ENCODE data around the gene PLP1.
"Not testable (repeated sequence)": the region's sequence is repeated elsewhere in the genome, so short reads cannot be mapped to it uniquely, and the experiment has no call there.

The PLP1 gene

DNA sequence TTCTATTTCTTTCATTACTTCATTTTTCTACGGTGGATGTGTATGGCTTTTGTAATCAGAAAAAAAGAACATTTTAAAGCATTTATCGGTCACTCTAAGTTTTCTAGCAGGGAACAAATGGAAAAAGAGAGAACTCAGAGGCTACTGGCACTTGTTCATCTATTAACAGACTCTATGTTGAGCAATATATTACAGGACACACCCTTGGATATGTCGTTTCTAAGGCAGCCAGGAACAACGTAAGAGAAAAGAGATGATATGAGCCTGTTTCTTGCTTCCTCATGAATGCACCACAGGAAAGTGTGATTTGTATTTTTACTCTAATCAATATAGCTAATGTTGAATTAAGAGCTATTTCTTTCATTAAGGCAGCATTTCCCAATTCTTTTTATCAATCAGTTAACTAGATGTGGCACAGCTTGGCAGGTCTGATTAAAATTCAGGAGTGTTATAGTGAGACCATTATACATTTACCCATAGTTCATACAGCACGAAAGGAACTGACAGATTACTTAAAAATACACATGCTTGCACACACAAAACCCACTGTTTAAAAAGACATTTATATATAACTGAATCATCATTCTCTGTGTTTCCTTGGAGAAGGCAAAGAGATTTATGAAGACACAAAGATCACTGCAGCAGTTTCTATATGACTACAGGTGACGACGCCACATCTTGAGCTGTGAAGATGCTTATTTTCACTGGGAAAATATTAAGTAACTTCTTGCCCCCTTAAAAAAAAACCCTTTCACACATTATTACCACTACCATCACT is 42.4 kb downstream of the PLP1 start:
- no peak for ATAC-seq
- TF ChIP-seq RARB (CRISPR knock-in tag; IDR thresholded peaks at IDR 0.05) (no peak), TOX (CRISPR knock-in tag; IDR thresholded peaks at IDR 0.05; ENCODE audit: borderline replicate concordance) (no peak)
- TF ChIP-seq, protein P1, sequence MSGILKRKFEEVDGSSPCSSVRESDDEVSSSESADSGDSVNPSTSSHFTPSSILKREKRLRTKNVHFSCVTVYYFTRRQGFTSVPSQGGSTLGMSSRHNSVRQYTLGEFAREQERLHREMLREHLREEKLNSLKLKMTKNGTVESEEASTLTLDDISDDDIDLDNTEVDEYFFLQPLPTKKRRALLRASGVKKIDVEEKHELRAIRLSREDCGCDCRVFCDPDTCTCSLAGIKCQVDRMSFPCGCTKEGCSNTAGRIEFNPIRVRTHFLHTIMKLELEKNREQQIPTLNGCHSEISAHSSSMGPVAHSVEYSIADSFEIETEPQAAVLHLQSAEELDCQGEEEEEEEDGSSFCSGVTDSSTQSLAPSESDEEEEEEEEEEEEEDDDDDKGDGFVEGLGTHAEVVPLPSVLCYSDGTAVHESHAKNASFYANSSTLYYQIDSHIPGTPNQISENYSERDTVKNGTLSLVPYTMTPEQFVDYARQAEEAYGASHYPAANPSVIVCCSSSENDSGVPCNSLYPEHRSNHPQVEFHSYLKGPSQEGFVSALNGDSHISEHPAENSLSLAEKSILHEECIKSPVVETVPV (CRISPR knock-in tag; IDR thresholded peaks at IDR 0.05): no peak

DNA sequence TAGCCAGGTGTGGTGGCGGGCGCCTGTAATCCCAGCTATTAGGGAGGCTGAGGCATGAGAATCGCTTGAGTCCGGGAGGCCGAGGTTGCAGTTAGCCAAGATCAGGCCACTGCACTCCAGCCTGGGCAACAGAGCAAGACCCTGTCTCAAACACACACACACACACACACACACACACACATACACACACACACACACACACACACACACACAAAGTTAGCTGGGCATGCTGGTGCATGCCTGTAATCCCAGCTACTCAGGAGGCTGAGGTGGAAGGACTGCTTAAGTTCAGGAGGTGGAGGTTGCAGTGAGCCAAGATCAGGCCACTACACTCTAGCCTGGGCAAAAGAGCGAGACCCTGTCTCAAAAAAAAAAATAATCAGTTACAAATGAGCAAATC is 44.2 kb downstream of the PLP1 start:
- ATAC-seq: not testable (repeated sequence)

DNA sequence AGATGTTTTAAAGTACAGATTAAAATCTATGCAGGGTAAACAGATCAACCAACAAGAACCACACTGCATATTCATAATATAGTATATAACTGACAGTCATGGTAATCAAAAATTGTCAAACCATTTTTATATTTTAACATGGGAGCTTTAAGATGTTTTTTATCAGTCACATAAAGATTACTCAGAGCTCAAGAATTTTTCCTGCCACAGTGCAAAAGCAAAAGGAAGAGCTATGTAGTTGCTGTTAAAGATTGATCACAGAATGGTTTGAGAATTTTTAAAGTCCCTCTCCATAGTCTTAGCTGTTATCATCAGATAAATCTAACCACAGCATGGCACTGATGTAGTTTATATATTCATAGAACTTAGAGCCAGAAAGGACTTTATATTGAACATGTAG is 47.0 kb downstream of the PLP1 start:
- TF ChIP-seq ZNF70 (CRISPR knock-in tag; IDR thresholded peaks at IDR 0.05) (no peak), ZFP3 (CRISPR knock-in tag; IDR thresholded peaks at IDR 0.05) (no peak), SNAI2 (CRISPR knock-in tag; IDR thresholded peaks at IDR 0.05) (no peak), ZC3H10 (CRISPR knock-in tag; IDR thresholded peaks at IDR 0.05) (no peak), ZNF8 (CRISPR knock-in tag; IDR thresholded peaks at IDR 0.05) (no peak), TSHZ2 (CRISPR knock-in tag; IDR thresholded peaks at IDR 0.05) (no peak), TCF4 (CRISPR knock-in tag; IDR thresholded peaks at IDR 0.05; ENCODE audit: borderline replicate concordance) (no peak), ARNTL (CRISPR knock-in tag; IDR thresholded peaks at IDR 0.05; ENCODE audit: borderline replicate concordance, low read depth) (no peak), CSDC2 (CRISPR knock-in tag; IDR thresholded peaks at IDR 0.05) (no peak), ESRRG (CRISPR knock-in tag; IDR thresholded peaks at IDR 0.05) (no peak), GLIS3 (CRISPR knock-in tag; IDR thresholded peaks at IDR 0.05) (no peak), TOX (CRISPR knock-in tag; IDR thresholded peaks at IDR 0.05; ENCODE audit: borderline replicate concordance) (no peak), PPARA (CRISPR knock-in tag; IDR thresholded peaks at IDR 0.05; ENCODE audit: borderline replicate concordance) (no peak), RARB (CRISPR knock-in tag; IDR thresholded peaks at IDR 0.05) (no peak), BACH2 (CRISPR knock-in tag; IDR thresholded peaks at IDR 0.05; ENCODE audit: borderline replicate concordance) (no peak), ZFP30 (CRISPR knock-in tag; IDR thresholded peaks at IDR 0.05) (no peak)
- TF ChIP-seq, protein P2, sequence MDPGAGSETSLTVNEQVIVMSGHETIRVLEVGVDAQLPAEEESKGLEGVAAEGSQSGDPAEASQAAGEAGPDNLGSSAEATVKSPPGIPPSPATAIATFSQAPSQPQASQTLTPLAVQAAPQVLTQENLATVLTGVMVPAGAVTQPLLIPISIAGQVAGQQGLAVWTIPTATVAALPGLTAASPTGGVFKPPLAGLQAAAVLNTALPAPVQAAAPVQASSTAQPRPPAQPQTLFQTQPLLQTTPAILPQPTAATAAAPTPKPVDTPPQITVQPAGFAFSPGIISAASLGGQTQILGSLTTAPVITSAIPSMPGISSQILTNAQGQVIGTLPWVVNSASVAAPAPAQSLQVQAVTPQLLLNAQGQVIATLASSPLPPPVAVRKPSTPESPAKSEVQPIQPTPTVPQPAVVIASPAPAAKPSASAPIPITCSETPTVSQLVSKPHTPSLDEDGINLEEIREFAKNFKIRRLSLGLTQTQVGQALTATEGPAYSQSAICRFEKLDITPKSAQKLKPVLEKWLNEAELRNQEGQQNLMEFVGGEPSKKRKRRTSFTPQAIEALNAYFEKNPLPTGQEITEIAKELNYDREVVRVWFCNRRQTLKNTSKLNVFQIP (CRISPR knock-in tag; IDR thresholded peaks at IDR 0.05; ENCODE audit: borderline replicate concordance, low read depth): no peak
- TF ChIP-seq, protein P1 (CRISPR knock-in tag; IDR thresholded peaks at IDR 0.05): no peak
- TF ChIP-seq, protein P3, sequence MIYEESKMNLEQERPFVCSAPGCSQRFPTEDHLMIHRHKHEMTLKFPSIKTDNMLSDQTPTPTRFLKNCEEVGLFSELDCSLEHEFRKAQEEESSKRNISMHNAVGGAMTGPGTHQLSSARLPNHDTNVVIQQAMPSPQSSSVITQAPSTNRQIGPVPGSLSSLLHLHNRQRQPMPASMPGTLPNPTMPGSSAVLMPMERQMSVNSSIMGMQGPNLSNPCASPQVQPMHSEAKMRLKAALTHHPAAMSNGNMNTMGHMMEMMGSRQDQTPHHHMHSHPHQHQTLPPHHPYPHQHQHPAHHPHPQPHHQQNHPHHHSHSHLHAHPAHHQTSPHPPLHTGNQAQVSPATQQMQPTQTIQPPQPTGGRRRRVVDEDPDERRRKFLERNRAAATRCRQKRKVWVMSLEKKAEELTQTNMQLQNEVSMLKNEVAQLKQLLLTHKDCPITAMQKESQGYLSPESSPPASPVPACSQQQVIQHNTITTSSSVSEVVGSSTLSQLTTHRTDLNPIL (CRISPR knock-in tag; IDR thresholded peaks at IDR 0.05; ENCODE audit: low read depth): no peak
- TF ChIP-seq, protein P4, sequence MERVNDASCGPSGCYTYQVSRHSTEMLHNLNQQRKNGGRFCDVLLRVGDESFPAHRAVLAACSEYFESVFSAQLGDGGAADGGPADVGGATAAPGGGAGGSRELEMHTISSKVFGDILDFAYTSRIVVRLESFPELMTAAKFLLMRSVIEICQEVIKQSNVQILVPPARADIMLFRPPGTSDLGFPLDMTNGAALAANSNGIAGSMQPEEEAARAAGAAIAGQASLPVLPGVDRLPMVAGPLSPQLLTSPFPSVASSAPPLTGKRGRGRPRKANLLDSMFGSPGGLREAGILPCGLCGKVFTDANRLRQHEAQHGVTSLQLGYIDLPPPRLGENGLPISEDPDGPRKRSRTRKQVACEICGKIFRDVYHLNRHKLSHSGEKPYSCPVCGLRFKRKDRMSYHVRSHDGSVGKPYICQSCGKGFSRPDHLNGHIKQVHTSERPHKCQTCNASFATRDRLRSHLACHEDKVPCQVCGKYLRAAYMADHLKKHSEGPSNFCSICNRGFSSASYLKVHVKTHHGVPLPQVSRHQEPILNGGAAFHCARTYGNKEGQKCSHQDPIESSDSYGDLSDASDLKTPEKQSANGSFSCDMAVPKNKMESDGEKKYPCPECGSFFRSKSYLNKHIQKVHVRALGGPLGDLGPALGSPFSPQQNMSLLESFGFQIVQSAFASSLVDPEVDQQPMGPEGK (CRISPR knock-in tag; IDR thresholded peaks at IDR 0.05; ENCODE audit: borderline replicate concordance): no peak
- ATAC-seq: peak; percentile 74

Data from SK-N-SH treated with all-trans-retinoic acid at 6 μM for 48 hours (cell line).